Naive thymus-derived CD8-positive, alpha-beta T cell (primary cell): ENCODE measurements around the gene FEZ2. TPM values are rescaled to one million over a fixed set of nuclear protein-coding genes. Genes with fewer than 3 reads are reported as not detected.
"Not testable (repeated sequence)": the region's sequence is repeated elsewhere in the genome, so short reads cannot be mapped to it uniquely, and the experiment has no call there.

Source experiments
- ATAC-seq, 2 donors: fragments of 150-1000 bp; cut with Tn5 transposase in 1 of 2; sonication (Bioruptor Pico), chemical (Tn5 transposase) in 1 of 2; 1 replicate in 1 of 2; 2 replicates in 1 of 2; pipeline ENCODE4 v1.10.0; 2021; ENCODE audit warnings: mild to moderate bottlenecking in 2 of 2, moderate library complexity in 2 of 2
- POLR2A ChIA-PET: fragments of 350-600 bp; sonication (Branson Sonifier 250); formaldehyde crosslinking; loops from one replicate; lab custom pipeline; 2021; ENCODE audit warnings: antibody characterized with exemption; lab: Charles Lee
- DNase-seq, 10 donors: peaks; one replicate each; pipeline versions ENCODE4 v3.0.0 to v3.0.0-alpha.2; 2020 to 2022
- H3K27ac Mint-ChIP-seq, 10 donors: one replicate each; pipeline ENCODE4 v1.8.0; 2020 to 2022; ENCODE audit warnings: mild to moderate bottlenecking in 10 of 10, mixed read lengths in 10 of 10, moderate library complexity in 4 of 10, inconsistent platforms in 1 of 10
- H3K27me3 Mint-ChIP-seq, 5 donors: one replicate each; pipeline ENCODE4 v1.8.0; 2021 to 2022; ENCODE audit warnings: mixed read lengths in 5 of 5
- H3K36me3 Mint-ChIP-seq, 3 donors: one replicate each; pipeline ENCODE4 v1.8.0; 2020 to 2022; ENCODE audit warnings: mixed read lengths in 3 of 3, mild to moderate bottlenecking in 2 of 3, inconsistent platforms in 1 of 3
- H3K4me1 Mint-ChIP-seq, 4 donors: one replicate each; pipeline ENCODE4 v1.8.0; 2021 to 2022; ENCODE audit warnings: mixed read lengths in 4 of 4
- H3K4me3 Mint-ChIP-seq, 10 donors: one replicate each; pipeline ENCODE4 v1.8.0; 2020 to 2022; ENCODE audit warnings: mild to moderate bottlenecking in 10 of 10, mixed read lengths in 10 of 10, moderate library complexity in 6 of 10, inconsistent platforms in 1 of 10
- H3K9me3 Mint-ChIP-seq, 9 donors: one replicate each; pipeline ENCODE4 v1.8.0; 2020 to 2022; ENCODE audit warnings: mixed read lengths in 9 of 9, mild to moderate bottlenecking in 3 of 9, inconsistent platforms in 1 of 9, moderate library complexity in 1 of 9
- polyA plus RNA-seq, 3 donors: library from polyadenylated mRNA; unstranded; fragments of 300-500 nt; fragmentation: Illumina TruSeq; gene quantifications; one replicate each; pipeline ENCODE4 v1.2.3, GENCODE V29; 2021
- total RNA-seq, 8 experiments: library from RNA in 2 of 8; stranded (reverse) in 2 of 8; gene quantifications; one replicate each; pipeline ENCODE4 v1.2.3 and lab custom pipeline; 2021 to 2026

Gene FEZ2
- total and polyA plus RNA-seq, 5 experiments from 2014 or later = 1.5 to 15.2 (median 2.1) TPM

GRCh38 chr2:36611316-36611990, 13.5 kb upstream of the FEZ2 start:
- H3K9me3 Mint-ChIP-seq = no peaks in the 10 kb centered on the region

GRCh38 chr2:36609507-36609906, 11.5 kb upstream of the FEZ2 start:
- Mint-ChIP-seq H3K4me1 (peaks cover 0 to 2% (median 0%) of the 10 kb centered on the region in 4 donors), H3K27ac (no peak overlapping the region), H3K36me3 (no peaks in the 10 kb centered on the region), H3K4me3 (no peak overlapping the region), H3K27me3 (peaks cover 1 to 21% (median 7%) of the 10 kb centered on the region in 5 donors), H3K9me3 (no peaks in the 10 kb centered on the region)
- DNase-seq (no peak), ATAC-seq (no peak)
- POLR2A ChIA-PET = no interaction called here

More at GRCh38 chr2:36611316-36611990, 13.5 kb upstream of the FEZ2 start:
- H3K27me3 Mint-ChIP-seq = peaks cover 1 to 18% (median 4%) of the 10 kb centered on the region in 5 donors
- ATAC-seq = no peak
- DNase-seq = no peak
- POLR2A ChIA-PET = no interaction called here
- H3K36me3 Mint-ChIP-seq = no peaks in the 10 kb centered on the region
- no peak overlapping the region for H3K27ac Mint-ChIP-seq
- H3K4me3 Mint-ChIP-seq = no peak overlapping the region
- peaks cover 0 to 2% (median 0%) of the 10 kb centered on the region in 4 donors for H3K4me1 Mint-ChIP-seq

- no peak for DNase-seq
- Mint-ChIP-seq H3K9me3 (no peaks in the 10 kb centered on the region), H3K27ac (no peak overlapping the region), H3K36me3 (no peaks in the 10 kb centered on the region), H3K4me1 (peaks cover 0 to 2% (median 0%) of the 10 kb centered on the region in 4 donors), H3K4me3 (no peak overlapping the region), H3K27me3 (peaks cover 1 to 21% (median 7%) of the 10 kb centered on the region in 5 donors)
- POLR2A ChIA-PET = no interaction called here
- no peak for ATAC-seq
These were observed 10.0 kb upstream of the FEZ2 start for GRCh38 chr2:36607947-36608346.

GRCh38 chr2:36606925-36607324, 9.0 kb upstream of the FEZ2 start:
- POLR2A ChIA-PET = no interaction called here
- H3K9me3 Mint-ChIP-seq = no peaks in the 10 kb centered on the region
- ATAC-seq = no peak
- H3K4me1 Mint-ChIP-seq = peaks cover 0 to 2% (median 0%) of the 10 kb centered on the region in 4 donors
- no peaks in the 10 kb centered on the region for H3K36me3 Mint-ChIP-seq
- DNase-seq = no peak
- H3K27me3 Mint-ChIP-seq = peaks cover 0 to 21% (median 7%) of the 10 kb centered on the region in 5 donors
- no peak overlapping the region for H3K27ac Mint-ChIP-seq
- no peak overlapping the region for H3K4me3 Mint-ChIP-seq

GRCh38 chr2:36605273-36605672, 7.3 kb upstream of the FEZ2 start:
- no peaks in the 10 kb centered on the region for H3K9me3 Mint-ChIP-seq
- POLR2A ChIA-PET = no interaction called here
- H3K27me3 Mint-ChIP-seq = peaks cover 0 to 12% (median 7%) of the 10 kb centered on the region in 5 donors
- ATAC-seq = no peak
- H3K36me3 Mint-ChIP-seq = no peaks in the 10 kb centered on the region
- no peaks in the 10 kb centered on the region for H3K4me1 Mint-ChIP-seq
- H3K4me3 Mint-ChIP-seq = no peak overlapping the region
- DNase-seq = no peak
- H3K27ac Mint-ChIP-seq = no peak overlapping the region

- ATAC-seq, H3K36me3 Mint-ChIP-seq, H3K4me3 Mint-ChIP-seq, DNase-seq, H3K4me1 Mint-ChIP-seq, H3K9me3 Mint-ChIP-seq, POLR2A ChIA-PET: not testable (repeated sequence)
- H3K27ac Mint-ChIP-seq = peak overlapping the region in 2 of 10 donors; percentile 21 to 26
- peaks cover 0 to 12% (median 7%) of the 10 kb centered on the region in 5 donors for H3K27me3 Mint-ChIP-seq
These were observed 5.7 kb upstream of the FEZ2 start for GRCh38 chr2:36603629-36604028.

GRCh38 chr2:36597003-36597531, 901 bp downstream of the FEZ2 start:
- Mint-ChIP-seq H3K27ac (peak overlapping the region; percentile 71 to 96 (median 88)), H3K27me3 (no peaks in the 10 kb centered on the region), H3K4me3 (peak overlapping the region; percentile 88 to 98 (median 95)), H3K36me3 (peaks cover 0 to 7% (median 0%) of the 10 kb centered on the region in 3 donors), H3K4me1 (peaks cover 33 to 53% (median 41%) of the 10 kb centered on the region in 4 donors), H3K9me3 (no peaks in the 10 kb centered on the region)
- no peak for ATAC-seq
- POLR2A ChIA-PET = interaction anchor here (0.5 kb wide), 1 partner anchor 1802 kb away, joined by 6 read pairs; no protein-coding TSS in a partner anchor
- DNase-seq = no peak

- Mint-ChIP-seq H3K4me3 (peak overlapping the region; percentile 88 to 98 (median 95)), H3K9me3 (no peaks in the 10 kb centered on the region), H3K27ac (peak overlapping the region in 4 of 10 donors; percentile 6 to 96 (median 86)), H3K4me1 (peaks cover 38 to 57% (median 47%) of the 10 kb centered on the region in 4 donors), H3K27me3 (no peaks in the 10 kb centered on the region), H3K36me3 (peaks cover 0 to 7% (median 0%) of the 10 kb centered on the region in 3 donors)
- DNase-seq = no peak
- no peak for ATAC-seq
- POLR2A ChIA-PET = no interaction called here
These were observed 1.6 kb downstream of the FEZ2 start for GRCh38 chr2:36596397-36596796.

GRCh38 chr2:36594849-36595248, 3.1 kb downstream of the FEZ2 start:
- Mint-ChIP-seq H3K9me3 (no peaks in the 10 kb centered on the region), H3K36me3 (peaks cover 0 to 13% (median 9%) of the 10 kb centered on the region in 3 donors), H3K27ac (no peak overlapping the region), H3K4me1 (peaks cover 40 to 63% (median 53%) of the 10 kb centered on the region in 4 donors), H3K27me3 (no peaks in the 10 kb centered on the region), H3K4me3 (no peak overlapping the region)
- DNase-seq (no peak), ATAC-seq (no peak)
- POLR2A ChIA-PET = no interaction called here

GRCh38 chr2:36589230-36589630, 8.7 kb downstream of the FEZ2 start:
- Mint-ChIP-seq H3K36me3 (peaks cover 0 to 54% (median 28%) of the 10 kb centered on the region in 3 donors), H3K4me1 (peaks cover 13 to 36% (median 24%) of the 10 kb centered on the region in 4 donors), H3K27me3 (no peaks in the 10 kb centered on the region), H3K9me3 (no peaks in the 10 kb centered on the region), H3K27ac (no peak overlapping the region), H3K4me3 (no peak overlapping the region)
- ATAC-seq = no peak
- POLR2A ChIA-PET = no interaction called here
- no peak for DNase-seq

- no peak overlapping the region for H3K4me3 Mint-ChIP-seq
- H3K36me3 Mint-ChIP-seq = peaks cover 5 to 71% (median 41%) of the 10 kb centered on the region in 3 donors
- H3K4me1 Mint-ChIP-seq = peaks cover 8 to 20% (median 13%) of the 10 kb centered on the region in 4 donors
- no peaks in the 10 kb centered on the region for H3K27me3 Mint-ChIP-seq
- DNase-seq (no peak), ATAC-seq (no peak)
- POLR2A ChIA-PET = no interaction called here
- no peak overlapping the region for H3K27ac Mint-ChIP-seq
- H3K9me3 Mint-ChIP-seq = no peaks in the 10 kb centered on the region
These were observed 10.4 kb downstream of the FEZ2 start for GRCh38 chr2:36587556-36587955.

GRCh38 chr2:36587101-36587500, 10.9 kb downstream of the FEZ2 start:
- Mint-ChIP-seq H3K4me1 (peaks cover 7 to 20% (median 11%) of the 10 kb centered on the region in 4 donors), H3K9me3 (no peaks in the 10 kb centered on the region), H3K36me3 (peaks cover 5 to 75% (median 45%) of the 10 kb centered on the region in 3 donors), H3K27me3 (no peaks in the 10 kb centered on the region), H3K27ac (no peak overlapping the region), H3K4me3 (no peak overlapping the region)
- POLR2A ChIA-PET = no interaction called here
- DNase-seq (no peak), ATAC-seq (no peak)

- peaks cover 3 to 15% (median 8%) of the 10 kb centered on the region in 4 donors for H3K4me1 Mint-ChIP-seq
- H3K36me3 Mint-ChIP-seq = peaks cover 5 to 78% (median 46%) of the 10 kb centered on the region in 3 donors
- no peaks in the 10 kb centered on the region for H3K27me3 Mint-ChIP-seq
- POLR2A ChIA-PET = interaction anchor here (0.7 kb wide), 1 partner anchor 44 kb away, joined by 6 read pairs; no protein-coding TSS in a partner anchor
- ATAC-seq = no peak
- H3K4me3 Mint-ChIP-seq = no peak overlapping the region
- H3K27ac Mint-ChIP-seq = no peak overlapping the region
- DNase-seq = no peak
- H3K9me3 Mint-ChIP-seq = no peaks in the 10 kb centered on the region
These were observed 11.3 kb downstream of the FEZ2 start for GRCh38 chr2:36586672-36587071.
